Measurements from ENCODE around the gene PLCH1.

The PLCH1 gene

GRCh38 chr3:155462672-155463071, 282.2 kb downstream of the PLCH1 start:
- H3K27ac ChIP-seq: no peak overlapping the region
- no peak for TF ChIP-seq CTCF (conservative IDR thresholded peaks at IDR 0.05)

GRCh38 chr3:155457591-155457990, 287.3 kb downstream of the PLCH1 start:
- no peak overlapping the region for H3K27ac ChIP-seq
- no peak for TF ChIP-seq CTCF (conservative IDR thresholded peaks at IDR 0.05)

DNA sequence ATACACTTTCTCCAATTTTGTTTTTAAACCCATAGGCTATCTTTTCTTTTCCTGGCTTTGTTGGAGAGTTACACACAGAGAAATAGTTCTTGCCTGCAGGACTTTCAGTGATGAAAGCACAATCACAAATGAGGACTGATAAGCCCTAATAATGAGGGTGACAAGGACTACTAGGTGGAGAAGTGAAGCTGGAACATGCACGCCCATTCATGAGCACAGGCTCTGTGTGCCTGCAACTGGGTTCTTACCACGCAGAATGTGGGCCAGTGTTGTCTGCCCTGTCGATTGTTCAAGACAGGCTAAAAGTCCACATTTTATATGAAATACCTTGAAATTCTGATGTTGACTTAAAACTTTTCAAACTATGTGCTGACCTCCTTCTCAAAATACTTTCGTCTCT, 289.1 kb downstream of the PLCH1 start:
- no peak overlapping the region for H3K27ac ChIP-seq

DNA sequence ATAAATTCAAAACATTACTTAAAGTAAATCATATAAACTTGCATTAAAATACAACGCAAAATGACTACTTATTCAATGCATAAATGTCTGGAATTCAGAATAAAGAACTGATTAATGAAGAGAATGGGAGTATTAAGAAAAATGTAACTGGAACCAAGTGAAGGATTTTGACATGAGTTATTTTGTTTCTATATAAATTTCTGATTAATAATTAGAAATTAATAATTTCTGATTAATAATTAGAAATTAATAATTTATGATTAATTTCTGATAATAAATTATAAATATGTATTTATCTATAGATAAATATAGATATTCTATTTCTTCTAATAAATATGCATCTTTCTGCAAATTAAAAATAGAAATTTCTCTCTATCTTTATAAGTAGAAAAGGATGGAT, 291.4 kb downstream of the PLCH1 start:
- no peak overlapping the region for H3K27ac ChIP-seq
- TF ChIP-seq CTCF (conservative IDR thresholded peaks at IDR 0.05): no peak

More for the DNA sequence above, 289.1 kb downstream of the PLCH1 start:
- no peak for TF ChIP-seq CTCF (conservative IDR thresholded peaks at IDR 0.05)

GRCh38 chr3:155449613-155450267, 295.1 kb downstream of the PLCH1 start:
- no peak for TF ChIP-seq CTCF (conservative IDR thresholded peaks at IDR 0.05)

GRCh38 chr3:155448531-155448930, 296.3 kb downstream of the PLCH1 start:
- TF ChIP-seq CTCF (conservative IDR thresholded peaks at IDR 0.05): no peak
- no peak overlapping the region for H3K27ac ChIP-seq

More at GRCh38 chr3:155449613-155450267, 295.1 kb downstream of the PLCH1 start:
- no peak overlapping the region for H3K27ac ChIP-seq

DNA sequence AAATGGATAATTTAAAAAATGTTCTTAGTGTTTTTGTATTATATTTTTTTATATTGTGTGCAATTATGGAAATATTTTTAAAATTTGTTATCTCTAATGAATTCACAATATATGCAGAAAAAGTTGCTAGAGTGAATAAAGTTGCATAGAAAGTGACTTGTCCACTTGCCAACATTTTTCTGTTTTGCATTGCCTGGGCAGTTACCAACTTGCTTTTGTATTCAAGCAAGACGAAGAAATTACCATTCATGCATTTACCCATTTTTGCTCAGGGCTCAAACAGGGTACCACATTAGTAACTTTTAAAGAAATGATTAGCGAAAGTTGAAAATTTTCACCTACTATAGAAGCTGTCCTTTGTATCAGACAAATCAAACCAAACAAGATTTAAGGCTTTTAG, 298.5 kb downstream of the PLCH1 start:
- no peak overlapping the region for H3K27ac ChIP-seq
- no peak for TF ChIP-seq CTCF (conservative IDR thresholded peaks at IDR 0.05)

Data from VCaP (cell line).